Measurements from ENCODE around the gene SLC30A4. TPM values are rescaled to one million over a fixed set of nuclear protein-coding genes. Genes with fewer than 3 reads are reported as not detected.

SLC30A4 gene, protein sequence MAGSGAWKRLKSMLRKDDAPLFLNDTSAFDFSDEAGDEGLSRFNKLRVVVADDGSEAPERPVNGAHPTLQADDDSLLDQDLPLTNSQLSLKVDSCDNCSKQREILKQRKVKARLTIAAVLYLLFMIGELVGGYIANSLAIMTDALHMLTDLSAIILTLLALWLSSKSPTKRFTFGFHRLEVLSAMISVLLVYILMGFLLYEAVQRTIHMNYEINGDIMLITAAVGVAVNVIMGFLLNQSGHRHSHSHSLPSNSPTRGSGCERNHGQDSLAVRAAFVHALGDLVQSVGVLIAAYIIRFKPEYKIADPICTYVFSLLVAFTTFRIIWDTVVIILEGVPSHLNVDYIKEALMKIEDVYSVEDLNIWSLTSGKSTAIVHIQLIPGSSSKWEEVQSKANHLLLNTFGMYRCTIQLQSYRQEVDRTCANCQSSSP
- 9.8 and 12.2 TPM in 2 replicates for total RNA-seq
- 5.5 and 6.7 TPM in 2 replicates for polyA plus RNA-seq
- polyA plus RNA-seq (2012) = 4.0 and 4.7 TPM in 2 replicates
- polyA minus RNA-seq (ENCODE audit: low replicate concordance) = 5.6 and 6.0 TPM in 2 replicates

DNA sequence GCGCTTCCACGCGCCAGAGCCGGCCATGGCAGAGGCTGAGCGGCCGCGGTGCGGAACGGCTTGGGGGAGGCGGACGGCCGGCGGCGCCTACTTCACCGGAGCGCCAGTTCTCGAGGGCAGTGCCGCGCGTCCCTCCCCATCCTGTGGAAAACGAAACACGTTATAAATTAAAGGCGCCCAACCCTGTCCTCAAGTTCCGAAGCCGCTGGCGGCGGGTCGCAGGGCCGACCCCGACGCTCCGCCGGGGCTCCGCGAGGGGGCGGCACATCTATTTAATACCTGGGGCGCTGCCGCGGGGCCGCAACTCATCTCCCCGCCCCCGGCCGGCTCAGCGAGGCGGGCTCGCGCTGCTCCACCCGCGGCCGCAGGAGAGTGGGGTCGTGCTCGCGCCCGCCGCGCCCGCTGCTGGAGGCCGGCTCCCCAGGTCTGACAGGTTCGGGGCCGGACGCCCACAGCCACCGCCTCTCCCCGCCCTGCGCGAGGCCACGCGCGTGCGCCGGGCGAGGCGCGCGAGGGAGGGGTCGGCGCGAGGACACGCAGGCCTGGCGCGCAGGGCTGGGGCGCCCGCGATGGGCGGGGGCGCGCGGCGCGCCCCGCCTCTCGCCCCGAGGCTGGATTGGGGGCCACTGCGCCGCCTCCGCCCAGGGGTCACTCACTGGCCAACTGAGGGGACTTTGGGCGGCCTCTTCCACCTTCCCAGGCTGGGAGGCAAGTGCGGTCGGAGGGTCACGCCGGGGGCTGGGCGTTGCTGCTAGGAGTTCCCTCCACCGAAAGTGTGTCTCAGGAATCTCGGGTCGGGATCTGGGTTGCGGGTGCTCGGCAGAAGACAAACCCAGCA, at the start of gene SLC30A4:
SLC30A4 (minus strand) TSS at position 428 of the 838 bp plus-strand sequence; CDS start at position 27, 401 bp downstream.
- peak within 1 kb of the TSS; percentile 98 for H2AFZ ChIP-seq (ENCODE audit: low read length)
- no peaks in the 10 kb centered on the region for H4K20me1 ChIP-seq (ENCODE audit: control insufficient read depth, extremely low read depth, insufficient read depth, low read length)
- H3K27me3 ChIP-seq (ENCODE audit: control insufficient read depth, insufficient read depth, low read length) = no peaks in the 10 kb centered on the region
- H3K79me2 ChIP-seq (ENCODE audit: control insufficient read depth, insufficient read depth, low read length) = no peaks in the 10 kb centered on the region
- H3K9me3 ChIP-seq (ENCODE audit: control insufficient read depth, insufficient read depth, low read depth, low read length) = no peaks in the 10 kb centered on the region
- peaks cover 4% of the 10 kb centered on the region for H3K4me1 ChIP-seq (ENCODE audit: control insufficient read depth, extremely low read depth, insufficient read depth, low read length)
- peak within 1 kb of the TSS; percentile 99 for H3K4me2 ChIP-seq (ENCODE audit: extremely low read depth, insufficient read depth, low read length)
- H3K9ac ChIP-seq (ENCODE audit: insufficient read depth, low read length) = peak within 1 kb of the TSS; percentile 59
- TF ChIP-seq EZH2 (IDR thresholded peaks at IDR 0.05; ENCODE audit: low read length, missing control alignments) (no peak), CTCF (conservative IDR thresholded peaks at IDR 0.05 in 1 of 2, IDR thresholded peaks at IDR 0.05 in 1 of 2; ENCODE audit: low read depth in 1 of 2, low read length in 2 of 2) (peak; percentile 18 to 29)
- peak; percentile 55 to 66 for DNase-seq (ENCODE audit: low read depth in 2 of 2)
- H3K4me3 ChIP-seq (replicated peaks in 1 of 4; ENCODE audit: control extremely low read depth in 1 of 4, insufficient read depth in 1 of 4, low read depth in 3 of 4, low read length in 4 of 4) = peak within 1 kb of the TSS; percentile 83 to 94 (median 89)
- H3K36me3 ChIP-seq (ENCODE audit: control insufficient read depth, insufficient read depth, low read length) = no peaks in the 10 kb centered on the region
- H3K27ac ChIP-seq (ENCODE audit: insufficient read depth, low read length) = peak within 1 kb of the TSS; percentile 34

DNA sequence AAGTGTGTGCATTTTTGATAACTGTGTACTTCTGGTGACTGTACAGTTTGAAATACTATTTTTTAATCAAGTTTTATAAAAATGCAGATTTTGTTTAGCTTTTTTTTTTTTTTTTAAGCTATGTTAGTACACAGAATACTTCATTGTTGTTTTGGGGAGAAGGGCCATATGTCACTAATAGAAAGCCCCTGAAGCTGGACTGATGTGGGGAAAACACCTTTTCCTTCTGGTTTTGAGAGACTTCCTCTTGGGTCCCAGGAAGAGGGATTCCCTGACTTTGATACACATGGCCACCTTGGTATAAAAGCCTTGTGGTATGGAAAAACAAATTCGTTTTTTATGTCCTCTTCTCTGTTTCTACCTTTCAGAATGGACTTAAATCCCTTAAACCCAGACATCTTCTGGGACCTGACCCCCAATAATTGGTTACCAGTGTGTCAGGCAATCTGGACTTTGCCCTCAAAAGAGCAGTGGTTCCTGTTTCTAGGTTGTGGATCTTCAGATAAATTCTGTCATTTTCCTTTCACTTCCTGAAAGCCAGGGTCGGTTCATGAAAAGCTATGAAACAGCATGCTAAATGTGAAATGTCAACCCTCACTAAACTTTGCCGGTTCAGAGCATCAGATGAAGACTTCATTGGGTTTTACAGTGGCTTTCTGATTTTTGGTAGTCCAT, 33.5 kb upstream of the SLC30A4 start:
- no peaks in the 10 kb centered on the region for H3K9me3 ChIP-seq (ENCODE audit: control insufficient read depth, insufficient read depth, low read depth, low read length)
- no peaks in the 10 kb centered on the region for H3K36me3 ChIP-seq (ENCODE audit: control insufficient read depth, insufficient read depth, low read length)
- no peaks in the 10 kb centered on the region for H3K27me3 ChIP-seq (ENCODE audit: control insufficient read depth, insufficient read depth, low read length)
- no peaks in the 10 kb centered on the region for H3K79me2 ChIP-seq (ENCODE audit: control insufficient read depth, insufficient read depth, low read length)
- DNase-seq (ENCODE audit: low read depth in 2 of 2) = no peak
- no peaks in the 10 kb centered on the region for H4K20me1 ChIP-seq (ENCODE audit: control insufficient read depth, extremely low read depth, insufficient read depth, low read length)
- no peak overlapping the region for H2AFZ ChIP-seq (ENCODE audit: low read length)
- H3K9ac ChIP-seq (ENCODE audit: insufficient read depth, low read length) = no peak overlapping the region
- H3K4me2 ChIP-seq (ENCODE audit: extremely low read depth, insufficient read depth, low read length) = no peak overlapping the region
- no peak for TF ChIP-seq CTCF (conservative IDR thresholded peaks at IDR 0.05 in 1 of 2, IDR thresholded peaks at IDR 0.05 in 1 of 2; ENCODE audit: low read depth in 1 of 2, low read length in 2 of 2)
- TF ChIP-seq EZH2 (IDR thresholded peaks at IDR 0.05; ENCODE audit: low read length, missing control alignments) = no peak
- H3K4me1 ChIP-seq (ENCODE audit: control insufficient read depth, extremely low read depth, insufficient read depth, low read length) = no peaks in the 10 kb centered on the region
- no peak overlapping the region for H3K27ac ChIP-seq (ENCODE audit: insufficient read depth, low read length)
- no peak overlapping the region for H3K4me3 ChIP-seq (replicated peaks in 1 of 4; ENCODE audit: control extremely low read depth in 1 of 4, insufficient read depth in 1 of 4, low read depth in 3 of 4, low read length in 4 of 4)

All from fibroblast of lung (primary cell).